Measurements from ENCODE around the gene GTF2H1.
"Not testable (repeated sequence)": the region's sequence is repeated elsewhere in the genome, so short reads cannot be mapped to it uniquely, and the experiment has no call there.

Gene GTF2H1

GRCh38 chr11:18320617-18321016 lies 1.8 kb upstream of the GTF2H1 start:
- no peak for DNase-seq

- DNase-seq = no peak
Observed at GRCh38 chr11:18321578-18321968, 794 bp upstream of the GTF2H1 start.

- no peak for DNase-seq
Observed at GRCh38 chr11:18322818-18323570, 627 bp downstream of the GTF2H1 start.

GRCh38 chr11:18323881-18324280 lies 1.5 kb downstream of the GTF2H1 start:
- DNase-seq = not testable (repeated sequence)

GRCh38 chr11:18324381-18324780 lies 2.0 kb downstream of the GTF2H1 start:
- no peak for DNase-seq

GRCh38 chr11:18329196-18329870 lies 7.0 kb downstream of the GTF2H1 start:
- no peak for DNase-seq

- no peak for DNase-seq
Observed at GRCh38 chr11:18330921-18331320, 8.6 kb downstream of the GTF2H1 start.

GRCh38 chr11:18332302-18332701 lies 9.9 kb downstream of the GTF2H1 start:
- DNase-seq = no peak

- DNase-seq = no peak
Observed at GRCh38 chr11:18332891-18333290, 10.5 kb downstream of the GTF2H1 start.

GRCh38 chr11:18347471-18348125 lies 25.2 kb downstream of the GTF2H1 start:
- DNase-seq = no peak

- DNase-seq = no peak
Observed at GRCh38 chr11:18352581-18352980, 30.2 kb downstream of the GTF2H1 start.

- no peak for DNase-seq
Observed at GRCh38 chr11:18358646-18359045, 36.3 kb downstream of the GTF2H1 start.

GRCh38 chr11:18361154-18361553 lies 38.8 kb downstream of the GTF2H1 start:
- no peak for DNase-seq

GRCh38 chr11:18364495-18365073 lies 42.2 kb downstream of the GTF2H1 start:
- no peak for DNase-seq

GRCh38 chr11:18365741-18366140 lies 43.4 kb downstream of the GTF2H1 start:
- DNase-seq = no peak

GRCh38 chr11:18366286-18366685 lies 43.9 kb downstream of the GTF2H1 start:
- DNase-seq = no peak

- no peak for DNase-seq
Observed at GRCh38 chr11:18367431-18367830, 45.1 kb downstream of the GTF2H1 start.

- no peak for DNase-seq
Observed at GRCh38 chr11:18368221-18368620, 45.9 kb downstream of the GTF2H1 start.

GRCh38 chr11:18369398-18369797 lies 47.0 kb downstream of the GTF2H1 start:
- no peak for DNase-seq

GRCh38 chr11:18371279-18371678 lies 48.9 kb downstream of the GTF2H1 start:
- no peak for DNase-seq

- DNase-seq = no peak
Observed at GRCh38 chr11:18372201-18372600, 49.8 kb downstream of the GTF2H1 start.

- peak in 1 of 2 experiments; percentile 15 for DNase-seq
Observed at GRCh38 chr11:18374956-18375355, 52.6 kb downstream of the GTF2H1 start.

- DNase-seq = no peak
Observed at GRCh38 chr11:18375941-18376340, 53.6 kb downstream of the GTF2H1 start.

- no peak for DNase-seq
Observed at GRCh38 chr11:18379201-18379600, 56.8 kb downstream of the GTF2H1 start.
